ENCODE measurements around the gene SCN8A.

SCN8A gene

DNA sequence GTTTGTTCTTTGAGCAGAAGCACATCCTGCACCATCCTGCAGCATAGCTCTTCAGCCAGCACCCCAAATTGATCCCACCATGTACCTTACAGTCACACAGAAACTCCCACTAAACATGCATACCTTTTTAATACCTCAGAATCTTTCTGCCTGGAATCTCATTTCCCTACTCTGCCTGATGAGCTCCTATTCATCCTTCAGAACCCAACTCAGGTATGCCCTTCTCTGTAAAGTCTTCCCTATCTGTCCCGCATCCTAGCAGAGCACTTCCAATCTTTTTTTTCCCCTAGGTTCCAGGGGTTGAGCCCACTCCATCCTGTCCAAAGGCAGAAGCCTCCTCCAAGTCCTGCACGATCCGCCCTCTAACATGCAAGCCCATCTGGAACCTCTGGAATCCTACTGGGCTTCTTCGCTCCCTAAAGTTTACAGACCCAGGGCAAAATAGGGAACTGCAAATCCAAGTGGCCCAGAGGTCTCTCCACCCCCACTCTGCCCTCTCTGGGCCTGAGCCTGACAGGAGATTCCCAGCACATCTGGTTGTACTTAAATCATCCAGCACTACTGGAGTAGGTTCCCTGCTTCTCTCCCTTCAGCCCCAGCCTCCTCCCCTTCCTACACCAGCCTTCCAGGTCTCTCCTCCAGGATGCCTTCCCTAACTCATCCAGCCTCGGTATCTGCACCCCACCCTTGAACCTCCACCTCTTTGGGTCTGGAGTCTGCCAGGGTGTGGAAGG is 261.5 kb downstream of the SCN8A start:
- no peak for DNase-seq (ENCODE audit: low spot score)

DNA sequence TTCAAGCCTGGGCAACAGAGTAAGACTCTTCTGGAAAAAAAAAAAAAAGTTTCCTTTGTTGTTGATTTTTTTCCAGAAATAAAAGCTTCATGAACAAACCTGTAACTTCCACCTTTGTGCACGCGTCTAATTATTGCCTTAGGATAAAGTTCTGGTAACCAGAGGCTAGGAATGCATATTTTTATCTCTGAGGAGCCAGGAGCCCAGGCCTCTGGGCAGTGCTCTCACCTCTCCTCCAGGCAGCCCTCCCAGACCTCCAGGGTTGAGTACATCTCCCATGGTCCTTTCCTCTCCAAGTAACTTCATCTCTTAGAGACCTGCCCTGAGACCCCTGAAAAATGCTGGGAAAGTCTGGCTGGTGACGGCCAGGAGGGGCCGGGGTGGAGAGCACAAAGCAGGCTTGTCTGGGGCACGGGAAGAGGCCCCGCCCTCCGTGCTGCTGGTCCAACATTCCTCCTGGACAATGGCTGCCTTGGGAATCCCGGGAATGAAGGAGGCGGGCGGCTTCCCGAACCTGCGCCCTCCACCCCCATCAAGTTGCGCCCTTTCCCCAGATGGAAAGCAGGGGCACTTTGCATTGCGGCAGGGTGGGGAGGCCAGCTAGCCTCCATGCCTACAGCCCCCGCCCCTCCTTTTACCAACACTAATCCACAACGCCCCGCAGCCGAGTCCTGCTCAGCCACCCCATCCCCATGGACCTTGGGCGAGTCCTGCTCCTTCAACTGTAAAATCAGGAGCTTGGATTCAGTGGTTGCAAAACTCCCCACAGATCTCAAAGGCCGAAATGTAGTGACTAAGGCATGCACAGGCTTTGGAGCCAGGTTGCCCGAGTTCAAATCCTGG is 264.8 kb downstream of the SCN8A start:
- no peak for DNase-seq (ENCODE audit: low spot score)

DNA sequence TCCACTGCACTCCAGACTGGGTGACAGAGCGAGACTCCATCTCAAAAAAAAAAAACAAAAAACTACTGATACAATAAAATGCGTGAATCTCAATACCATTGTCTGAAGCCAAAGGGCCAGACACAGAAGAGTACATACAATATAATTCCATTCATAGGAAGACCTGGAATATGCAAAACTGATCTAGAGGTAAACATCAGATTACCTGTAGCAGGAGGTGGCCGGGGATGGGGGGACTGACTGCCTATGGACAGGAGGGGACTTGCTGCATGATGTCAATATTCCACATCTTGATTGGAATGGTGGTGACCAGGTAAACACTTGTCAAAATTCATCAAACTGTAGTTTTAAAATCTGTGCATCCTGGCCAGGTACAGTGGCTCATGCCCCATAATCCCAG is 270.0 kb downstream of the SCN8A start:
- DNase-seq (ENCODE audit: low spot score), result no peak
